D721Med (cell line): ENCODE measurements around the gene RNF144A.

Experiments
- DNase-seq: peaks from one replicate; pipeline ENCODE4 v3.0.0; 2011; ENCODE audit warnings: low spot score; ENCODE audit not compliant: insufficient read length
- FAIRE-seq: peaks from 2 replicates; lab custom pipeline; 2011; peaks lifted over from hg19 to GRCh38; lab: Jason Lieb, UNC
- CTCF ChIP-seq: IDR thresholded peaks from 2 replicates; pipeline ENCODE4 v1.5.1; 2012; ENCODE audit warnings: mild to moderate bottlenecking, control low read depth; ENCODE audit not compliant: insufficient read depth; ENCODE audit errors: missing control alignments

The RNF144A gene

GRCh38 chr2:6970976-6971480 is 53.8 kb downstream of the RNF144A start:
- no peak for TF ChIP-seq CTCF
- FAIRE-seq (no peak), DNase-seq (no peak)

- DNase-seq (no peak), FAIRE-seq (no peak)
- TF ChIP-seq CTCF: no peak
Observed at GRCh38 chr2:6971502-6971901, 54.3 kb downstream of the RNF144A start.

- FAIRE-seq (no peak), DNase-seq (no peak)
- TF ChIP-seq CTCF: no peak
Observed at GRCh38 chr2:6972067-6972710, 55.0 kb downstream of the RNF144A start.

- no peak for TF ChIP-seq CTCF
- DNase-seq: no peak
- no peak for FAIRE-seq
Observed at GRCh38 chr2:6973895-6974545, 56.8 kb downstream of the RNF144A start.

GRCh38 chr2:6975988-6976387 is 58.8 kb downstream of the RNF144A start:
- no peak for TF ChIP-seq CTCF
- FAIRE-seq (no peak), DNase-seq (no peak)

- FAIRE-seq: no peak
- TF ChIP-seq CTCF: no peak
- DNase-seq: no peak
Observed at GRCh38 chr2:6977113-6977741, 60.0 kb downstream of the RNF144A start.
